Skeletal muscle tissue (tissue), 4 donors: ENCODE data around the gene PHLDB3. TPM values are rescaled to one million over a fixed set of nuclear protein-coding genes. Genes with fewer than 3 reads are reported as not detected.
A peak's percentile ranks its signal among the peaks of the same experiment; 100 is the strongest.
"Not testable (repeated sequence)": the region's sequence is repeated elsewhere in the genome, so short reads cannot be mapped to it uniquely, and the experiment has no call there.

Experiments
- H3K27ac ChIP-seq: one replicate; pipeline ENCODE4 v1.7.0; 2013; ENCODE audit warnings: mild to moderate bottlenecking, low read depth, low read length, inconsistent platforms
- H3K27me3 ChIP-seq, 3 donors: one replicate each; pipeline ENCODE4 v1.7.0; 2013; ENCODE audit warnings: low read length in 3 of 3; ENCODE audit not compliant: control insufficient read depth in 3 of 3, insufficient read depth in 3 of 3
- H3K36me3 ChIP-seq, 3 donors: one replicate each; pipeline ENCODE4 v1.7.0; 2013; ENCODE audit warnings: low read length in 3 of 3; ENCODE audit not compliant: control insufficient read depth in 3 of 3, insufficient read depth in 3 of 3
- H3K4me1 ChIP-seq, 3 donors: one replicate each; pipeline ENCODE4 v1.7.0; 2013; ENCODE audit warnings: low read length in 3 of 3, mild to moderate bottlenecking in 3 of 3; ENCODE audit not compliant: control insufficient read depth in 3 of 3, insufficient read depth in 3 of 3
- H3K4me3 ChIP-seq, 3 donors: one replicate each; pipeline ENCODE4 v1.7.0; 2013; ENCODE audit warnings: low read length in 3 of 3
- H3K9ac ChIP-seq, 3 donors: one replicate each; pipeline ENCODE4 v1.7.0; 2013; ENCODE audit warnings: low read length in 3 of 3, mild to moderate bottlenecking in 3 of 3, moderate library complexity in 2 of 3, low read depth in 1 of 3
- H3K9me3 ChIP-seq, 3 donors: one replicate each; pipeline ENCODE4 v1.7.0; 2013; ENCODE audit warnings: low read length in 3 of 3; ENCODE audit not compliant: control insufficient read depth in 3 of 3
- total RNA-seq: library from RNA; depleted of rRNA; stranded (reverse); fragments of >200 nt; gene quantifications from one replicate; pipeline ENCODE4 v1.2.3, GENCODE V29; 2014
- donor health status: Osteomylitis.

The PHLDB3 gene
- total RNA-seq, 1 donor from 2014 or later, result 4.7 TPM

GRCh38 chr19:43518051-43518450 is 13.5 kb upstream of the PHLDB3 start:
- H3K9ac ChIP-seq, result no peak overlapping the region
- peaks cover 0 to 2% (median 0%) of the 10 kb centered on the region in 3 donors for H3K36me3 ChIP-seq
- no peak overlapping the region for H3K27ac ChIP-seq
- no peaks in the 10 kb centered on the region for H3K9me3 ChIP-seq
- no peaks in the 10 kb centered on the region for H3K27me3 ChIP-seq
- H3K4me3 ChIP-seq, result no peak overlapping the region
- H3K4me1 ChIP-seq, result peaks cover 0 to 3% (median 0%) of the 10 kb centered on the region in 3 donors

GRCh38 chr19:43512399-43512798 is 7.9 kb upstream of the PHLDB3 start:
- H3K9me3 ChIP-seq, H3K27me3 ChIP-seq, H3K9ac ChIP-seq, H3K4me3 ChIP-seq, H3K4me1 ChIP-seq, H3K27ac ChIP-seq: not testable (repeated sequence)
- peaks cover 10 to 17% (median 17%) of the 10 kb centered on the region in 3 donors for H3K36me3 ChIP-seq

- H3K36me3 ChIP-seq, result peaks cover 10 to 17% (median 17%) of the 10 kb centered on the region in 3 donors
- H3K9me3 ChIP-seq, result no peaks in the 10 kb centered on the region
- H3K27me3 ChIP-seq, result no peaks in the 10 kb centered on the region
- no peak overlapping the region for H3K27ac ChIP-seq
- H3K9ac ChIP-seq, result no peak overlapping the region
- no peak overlapping the region for H3K4me3 ChIP-seq
- H3K4me1 ChIP-seq, result no peaks in the 10 kb centered on the region
Measured at GRCh38 chr19:43511324-43511723, 6.8 kb upstream of the PHLDB3 start.

GRCh38 chr19:43510713-43511112 is 6.2 kb upstream of the PHLDB3 start:
- Histone ChIP-seq H3K4me3 (no peak overlapping the region), H3K27me3 (no peaks in the 10 kb centered on the region), H3K36me3 (peaks cover 10 to 19% (median 17%) of the 10 kb centered on the region in 3 donors), H3K27ac (no peak overlapping the region), H3K4me1 (no peaks in the 10 kb centered on the region), H3K9ac (no peak overlapping the region), H3K9me3 (no peaks in the 10 kb centered on the region)

- no peak overlapping the region for H3K27ac ChIP-seq
- no peak overlapping the region for H3K9ac ChIP-seq
- H3K4me1 ChIP-seq, result peaks cover 9 to 19% (median 13%) of the 10 kb centered on the region in 3 donors
- H3K4me3 ChIP-seq, result no peak overlapping the region
- H3K36me3 ChIP-seq, result peaks cover 10 to 19% (median 17%) of the 10 kb centered on the region in 3 donors
- H3K9me3 ChIP-seq, result no peaks in the 10 kb centered on the region
- no peaks in the 10 kb centered on the region for H3K27me3 ChIP-seq
Measured at GRCh38 chr19:43507880-43508279, 3.3 kb upstream of the PHLDB3 start.

GRCh38 chr19:43506629-43507028 is 2.1 kb upstream of the PHLDB3 start:
- H3K9me3 ChIP-seq, result no peaks in the 10 kb centered on the region
- no peak overlapping the region for H3K4me3 ChIP-seq
- peaks cover 10 to 19% (median 17%) of the 10 kb centered on the region in 3 donors for H3K36me3 ChIP-seq

GRCh38 chr19:43505941-43506340 is 1.4 kb upstream of the PHLDB3 start:
- peaks cover 9 to 18% (median 15%) of the 10 kb centered on the region in 3 donors for H3K36me3 ChIP-seq
- H3K27ac ChIP-seq, result no peak overlapping the region
- H3K27me3 ChIP-seq, result no peaks in the 10 kb centered on the region
- H3K9me3 ChIP-seq, result no peaks in the 10 kb centered on the region
- peaks cover 9 to 19% (median 13%) of the 10 kb centered on the region in 3 donors for H3K4me1 ChIP-seq
- no peak overlapping the region for H3K9ac ChIP-seq
- no peak overlapping the region for H3K4me3 ChIP-seq

More at GRCh38 chr19:43506629-43507028, 2.1 kb upstream of the PHLDB3 start:
- no peaks in the 10 kb centered on the region for H3K27me3 ChIP-seq
- H3K9ac ChIP-seq, result no peak overlapping the region
- H3K27ac ChIP-seq, result no peak overlapping the region
- peaks cover 9 to 19% (median 13%) of the 10 kb centered on the region in 3 donors for H3K4me1 ChIP-seq

- peaks cover 4 to 14% (median 10%) of the 10 kb centered on the region in 3 donors for H3K36me3 ChIP-seq
- H3K4me1 ChIP-seq, result peaks cover 9 to 19% (median 13%) of the 10 kb centered on the region in 3 donors
- H3K4me3 ChIP-seq, result peak overlapping the region in 1 of 3 donors; percentile 89
- no peak overlapping the region for H3K27ac ChIP-seq
- no peaks in the 10 kb centered on the region for H3K9me3 ChIP-seq
- H3K27me3 ChIP-seq, result no peaks in the 10 kb centered on the region
- peak overlapping the region in 2 of 3 donors; percentile 75 to 76 for H3K9ac ChIP-seq
Measured at GRCh38 chr19:43505186-43505456, 575 bp upstream of the PHLDB3 start.

GRCh38 chr19:43503501-43504425 is 783 bp downstream of the PHLDB3 start:
- Histone ChIP-seq H3K9ac (peak overlapping the region; percentile 76 to 89 (median 83)), H3K27ac (peak overlapping the region; percentile 75), H3K36me3 (peaks cover 0 to 8% (median 3%) of the 10 kb centered on the region in 3 donors), H3K4me3 (peak overlapping the region; percentile 74 to 91 (median 89)), H3K27me3 (no peaks in the 10 kb centered on the region), H3K4me1 (peaks cover 9 to 23% (median 13%) of the 10 kb centered on the region in 3 donors), H3K9me3 (no peaks in the 10 kb centered on the region)

GRCh38 chr19:43502419-43502976 is 2.0 kb downstream of the PHLDB3 start:
- Histone ChIP-seq H3K4me1 (peaks cover 11 to 24% (median 13%) of the 10 kb centered on the region in 3 donors), H3K27ac (no peak overlapping the region), H3K9me3 (no peaks in the 10 kb centered on the region), H3K36me3 (peaks cover 0 to 6% (median 5%) of the 10 kb centered on the region in 3 donors), H3K4me3 (no peak overlapping the region), H3K9ac (no peak overlapping the region), H3K27me3 (no peaks in the 10 kb centered on the region)
